GM10847 (cell line): ENCODE data around the gene CRLF1.

Experiments
- POLR2A ChIP-seq: IDR thresholded peaks from 2 replicates; pipeline ENCODE4 v1.6.1; 2011; ENCODE audit not compliant: insufficient read length; ENCODE audit errors: extremely low read depth

The CRLF1 gene

DNA sequence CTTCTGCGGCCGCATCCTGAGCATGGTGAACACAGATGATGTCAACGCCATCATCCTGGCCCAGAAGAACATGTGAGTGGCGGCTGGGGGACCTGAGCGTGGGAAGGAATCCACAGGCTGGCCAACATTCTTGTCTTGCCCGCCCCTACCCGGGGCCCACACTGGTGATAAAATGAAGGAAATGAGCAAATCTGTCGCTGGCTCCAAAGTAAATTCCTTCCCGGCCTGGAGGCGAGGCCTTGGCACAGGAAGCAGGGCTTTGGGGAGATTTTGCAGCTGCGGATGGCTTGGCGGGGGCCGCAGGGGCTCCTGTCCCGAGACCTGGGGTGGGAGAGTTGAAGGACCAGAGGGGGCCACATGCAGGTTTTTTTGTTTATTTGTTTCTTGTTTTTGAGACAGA, 44.5 kb downstream of the CRLF1 start:
- no peak for TF ChIP-seq POLR2A

DNA sequence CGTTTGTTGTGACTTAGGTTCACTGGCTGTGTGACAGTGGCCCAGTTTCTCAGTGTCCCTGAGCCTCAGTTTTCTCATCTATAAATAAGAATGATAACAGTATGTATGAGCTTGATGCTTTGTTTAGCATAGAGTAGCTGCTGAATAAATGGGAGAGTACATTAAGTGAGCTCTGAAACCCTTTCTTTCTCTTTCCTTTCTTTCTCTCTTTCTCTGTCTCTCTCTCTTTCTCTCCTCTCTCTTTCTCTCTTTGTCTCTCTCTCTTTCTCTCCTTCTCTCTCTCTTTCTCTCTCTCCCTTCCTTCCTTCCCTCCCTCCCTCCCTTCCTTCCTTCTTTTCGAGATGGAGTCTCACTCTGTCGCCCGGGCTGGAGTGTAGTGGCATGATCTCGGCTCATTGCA, 46.9 kb downstream of the CRLF1 start:
- TF ChIP-seq POLR2A: no peak

DNA sequence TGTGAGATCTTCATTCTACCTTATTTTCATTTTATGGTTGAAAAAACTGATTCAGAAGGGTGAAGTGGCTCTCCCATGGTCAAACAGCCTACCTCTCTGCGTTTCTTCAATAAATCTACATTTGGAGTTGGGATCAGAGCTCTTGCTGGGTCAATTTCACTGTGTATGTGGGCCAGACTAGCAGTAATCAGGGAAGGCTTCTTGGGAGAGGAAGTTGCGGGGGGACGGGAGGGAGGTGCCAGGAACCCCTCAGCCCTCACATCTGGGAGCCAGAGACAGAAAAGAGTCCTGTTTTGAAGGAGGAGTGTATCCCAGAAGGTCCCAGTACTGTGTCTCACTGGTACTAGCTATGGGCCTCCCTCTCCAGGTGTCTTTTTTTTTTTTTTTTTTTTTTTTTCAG, 48.0 kb downstream of the CRLF1 start:
- no peak for TF ChIP-seq POLR2A

DNA sequence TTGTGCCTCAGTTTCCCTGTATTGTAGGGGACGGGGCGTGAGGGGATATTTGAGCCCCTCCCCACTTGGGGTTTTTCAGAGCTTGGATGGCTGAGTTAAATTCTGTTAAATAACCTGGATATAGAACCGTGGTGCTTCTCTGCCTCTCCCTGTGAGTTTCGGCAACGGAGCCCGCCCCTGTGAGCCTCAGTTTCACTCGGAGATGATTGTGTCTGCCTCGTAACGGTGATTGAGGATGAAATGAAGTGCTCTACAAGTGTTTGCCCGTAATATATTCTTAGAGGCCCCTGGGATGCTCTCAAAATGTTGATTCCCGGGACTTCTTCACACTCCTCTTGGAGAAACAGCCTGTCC, 48.4 kb downstream of the CRLF1 start:
- no peak for TF ChIP-seq POLR2A

DNA sequence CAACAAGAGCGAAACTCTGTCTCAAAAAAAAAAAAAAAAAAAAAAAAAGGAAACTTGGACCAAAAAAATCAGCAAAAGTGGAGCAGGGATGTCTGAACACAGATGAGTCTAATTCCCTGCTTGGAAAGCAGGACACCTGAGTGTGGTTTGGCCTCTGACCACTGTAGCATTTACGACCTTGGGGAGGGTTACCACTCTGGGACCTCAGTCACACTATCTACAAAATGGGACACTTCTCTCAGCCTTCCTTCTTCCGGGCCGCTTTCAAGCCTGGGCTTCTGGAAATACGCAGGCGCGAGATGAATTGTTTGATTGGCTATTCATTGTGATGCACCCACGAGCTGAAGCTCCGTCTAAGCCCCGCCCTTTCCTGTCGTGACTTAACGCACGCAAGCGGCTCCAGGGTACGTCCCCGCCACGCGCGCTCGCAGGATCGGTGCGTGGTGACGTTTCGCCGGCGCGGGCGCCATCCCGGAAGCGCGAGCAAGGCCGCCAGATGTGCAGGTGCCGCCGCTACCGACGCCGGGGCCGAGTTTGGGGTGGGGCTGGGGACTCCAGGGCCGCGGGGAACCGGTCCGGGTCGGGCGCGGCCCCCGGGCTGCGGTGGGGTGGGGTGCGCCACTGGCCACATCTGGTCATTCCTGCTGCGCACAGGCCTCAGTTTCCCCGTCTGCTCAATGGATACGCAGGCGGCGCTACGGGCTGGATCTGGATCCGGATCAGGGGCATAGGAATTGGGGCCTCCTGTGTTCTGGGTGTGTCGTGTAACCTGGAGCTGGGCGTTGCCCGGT, 49.0 kb downstream of the CRLF1 start, which contains the start of gene KXD1:
Gene KXD1 (plus strand): TSS at position 460 of the 791 bp plus-strand sequence. CDS start 4,187 bp downstream, outside the sequence.
- peak; percentile 90 for TF ChIP-seq POLR2A

DNA sequence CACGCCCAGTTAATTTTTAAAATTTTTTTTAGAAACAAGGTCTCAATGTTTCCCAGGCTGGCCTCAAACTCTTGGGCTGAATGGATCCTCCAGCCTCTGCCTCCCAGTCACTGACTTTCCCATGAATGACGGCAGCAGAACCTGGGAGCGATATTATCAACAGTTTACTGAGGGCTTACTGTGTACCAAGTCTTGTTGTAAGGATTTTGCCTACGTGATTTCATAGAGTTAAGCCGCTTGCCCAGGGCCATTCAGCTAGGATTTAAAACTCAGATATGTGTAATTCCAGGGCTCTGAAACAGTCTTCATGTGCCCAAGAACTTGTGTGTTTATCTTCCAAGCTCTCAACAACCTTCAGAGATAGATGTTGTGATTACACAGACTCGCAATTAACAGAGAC, 55.0 kb downstream of the CRLF1 start:
- TF ChIP-seq POLR2A: no peak

DNA sequence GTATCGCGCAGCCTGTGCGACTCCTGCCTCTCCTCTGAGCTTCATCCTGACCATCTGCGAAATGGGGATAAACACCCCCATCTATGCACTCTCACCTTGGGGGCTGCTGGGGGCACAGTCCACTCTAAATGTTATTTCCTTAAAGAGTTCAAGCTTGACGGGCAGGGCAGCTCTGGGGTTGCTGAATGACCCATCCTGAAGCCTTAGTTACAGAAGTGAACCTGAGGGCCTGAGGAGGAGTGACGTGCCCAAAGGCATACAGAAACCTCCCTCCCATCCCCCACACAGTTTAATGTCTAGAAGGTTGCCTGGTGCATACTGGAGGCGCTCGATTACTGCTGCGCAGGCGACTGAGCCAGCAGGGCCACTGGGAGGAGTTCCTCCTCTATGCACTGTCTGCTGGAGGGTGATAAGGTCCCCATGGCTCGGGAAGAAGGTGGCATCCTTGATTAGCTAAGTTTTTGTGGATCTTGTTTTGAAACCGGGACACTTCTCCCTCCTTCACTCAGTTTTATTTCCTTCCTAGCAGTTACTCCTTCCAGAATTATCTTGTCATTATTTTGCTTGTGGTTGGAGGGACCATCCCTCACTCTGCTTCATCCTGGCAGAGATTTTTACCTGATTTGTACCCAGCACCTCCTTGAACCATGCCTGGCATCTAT, 62.7 kb downstream of the CRLF1 start:
- peak; percentile 25 for TF ChIP-seq POLR2A
